OCI-LY7 (cell line): ENCODE results near the gene PTPRO. TPM values are rescaled to one million over a fixed set of nuclear protein-coding genes. Genes with fewer than 3 reads are reported as not detected.

Source experiments
- BruUV-seq: library from RNA; stranded (reverse); fragments of 400-500 nt; replicated peaks from 2 replicates; lab custom pipeline; 2021; lab: Mats Ljungman, UMichigan
- CTCF ChIA-PET: fragments of 300-600 bp; sonication (Branson Sonifier 250); formaldehyde crosslinking; loops from one replicate; lab custom pipeline; 2022; ENCODE audit warnings: antibody characterized with exemption; ENCODE audit not compliant: unreplicated experiment; lab: Charles Lee
- POLR2A ChIA-PET: fragments of 300-600 bp; sonication (Branson Sonifier 250); formaldehyde crosslinking; loops from one replicate; lab custom pipeline; 2022; ENCODE audit warnings: antibody characterized with exemption; lab: Charles Lee
- DNase-seq: peaks from one replicate; pipeline ENCODE4 v3.0.0-alpha.2; 2015; ENCODE audit warnings: low spot score
- H2AFZ ChIP-seq: fragments of 200-600 bp; sonication (generic), shearing (Covaris generic); 2 replicates; pipeline ENCODE4 v1.6.1; 2014; ENCODE audit warnings: mild to moderate bottlenecking, antibody characterized with exemption, low read length, moderate library complexity
- H3K27ac ChIP-seq: fragments of 200-600 bp; sonication (generic); 2 replicates; pipeline ENCODE4 v1.5.1; 2014; ENCODE audit warnings: mixed run types, low read depth, mild to moderate bottlenecking, moderate library complexity, low read length, inconsistent platforms; ENCODE audit not compliant: poor library complexity, severe bottlenecking
- H3K36me3 ChIP-seq: fragments of 200-600 bp; sonication (generic); 2 replicates; pipeline ENCODE4 v1.6.1; 2014; ENCODE audit warnings: mild to moderate bottlenecking, antibody characterized with exemption, low read length, moderate library complexity, mixed read lengths; ENCODE audit not compliant: insufficient read depth
- H3K4me1 ChIP-seq: fragments of 200-600 bp; sonication (generic); 2 replicates; pipeline ENCODE4 v1.5.1; 2014; ENCODE audit warnings: mild to moderate bottlenecking, low read length; ENCODE audit not compliant: insufficient read depth, poor library complexity, severe bottlenecking
- H3K4me2 ChIP-seq: fragments of 200-600 bp; sonication (generic); 2 replicates; pipeline ENCODE4 v1.6.1; 2014; ENCODE audit warnings: mild to moderate bottlenecking, low read length
- H3K4me3 ChIP-seq: fragments of 200-600 bp; sonication (generic); 2 replicates; pipeline ENCODE4 v1.5.1; 2014; ENCODE audit warnings: mild to moderate bottlenecking, low read depth, low read length; ENCODE audit not compliant: poor library complexity, severe bottlenecking
- H3K79me2 ChIP-seq: fragments of 200-600 bp; sonication (generic); 2 replicates; pipeline ENCODE4 v1.6.1; 2016; ENCODE audit warnings: low read depth, mild to moderate bottlenecking, low read length, moderate library complexity, mixed read lengths; ENCODE audit not compliant: insufficient read depth
- H3K9me2 ChIP-seq: fragments of 200-600 bp; sonication (generic); 2 replicates; pipeline ENCODE4 v1.6.1; 2016; ENCODE audit warnings: mild to moderate bottlenecking, low read length, mixed read lengths; ENCODE audit not compliant: insufficient read depth
- H3K9me3 ChIP-seq: fragments of 200-600 bp; sonication (generic); 2 replicates; pipeline ENCODE4 v1.6.1; 2014; ENCODE audit warnings: mild to moderate bottlenecking, mixed run types, low read length, mixed read lengths
- H4K20me1 ChIP-seq: fragments of 200-600 bp; sonication (generic); 2 replicates; pipeline ENCODE4 v1.6.1; 2014; ENCODE audit warnings: mild to moderate bottlenecking, antibody characterized with exemption, low read length, moderate library complexity, mixed read lengths; ENCODE audit not compliant: insufficient read depth
- EZH2phosphoT487 ChIP-seq: fragments of 200-600 bp; sonication (generic); IDR thresholded peaks from 2 replicates; pipeline ENCODE4 v1.6.1; 2018; ENCODE audit warnings: low read depth, borderline replicate concordance, mild to moderate bottlenecking, mixed run types, antibody characterized with exemption, low read length, moderate library complexity, mixed read lengths
- intact Hi-C: fragments of 100-400 bp; cut with micrococcal nuclease; formaldehyde crosslinking; loops from one replicate; pipeline ENCODE4 v1.10.0; 2022; ENCODE audit not compliant: unreplicated experiment
- total RNA-seq, 2 experiments: library from RNA; depleted of rRNA in 1 of 2; stranded (reverse); fragments of >200 nt in 1 of 2; shearing (Covaris generic) in 1 of 2; gene quantifications; 2 replicates each; pipeline ENCODE4 v1.2.3, GENCODE V29; 2014 to 2022
- TF ChIP-seq, protein P1 (sequence below): fragments of 200-600 bp; sonication (generic); conservative IDR thresholded peaks from 2 replicates; pipeline ENCODE4 v1.5.1; 2014; ENCODE audit warnings: mild to moderate bottlenecking, antibody characterized with exemption, low read length, moderate library complexity, mixed read lengths

The PTPRO gene
- total RNA-seq, 2 experiments from 2014 or later: 0.06 to 0.23 TPM

DNA sequence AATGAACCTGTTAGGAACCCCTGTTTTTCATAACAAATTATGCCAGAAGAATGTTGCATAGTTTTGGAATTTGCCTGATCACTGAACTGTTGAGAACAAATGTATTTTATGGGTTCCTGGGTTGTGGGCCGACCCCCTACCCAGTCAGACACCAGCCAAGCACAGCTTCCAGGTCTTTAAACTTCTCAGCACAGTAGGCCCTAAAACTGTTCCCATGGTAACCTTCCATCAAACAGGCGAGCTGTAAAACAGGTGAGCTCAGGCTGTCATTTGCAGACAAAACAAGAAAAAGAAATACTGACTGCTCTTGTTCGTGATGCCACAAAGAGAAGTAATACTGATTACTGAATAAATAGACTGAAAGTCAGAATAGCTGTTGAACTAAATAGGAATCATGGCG is 147.0 kb downstream of the PTPRO start:
- ChIA-PET POLR2A (interaction anchor here (0.6 to 0.9 kb wide), 6 partner anchors 11 to 581 kb away, joined by 3 to 4 read pairs (median 4); no protein-coding TSS in a partner anchor), CTCF (no interaction called here)
- no peak overlapping the region for H2AFZ ChIP-seq
- intact Hi-C loops: no loop called here
- no peaks in the 10 kb centered on the region for H3K36me3 ChIP-seq
- no peaks in the 10 kb centered on the region for H3K4me1 ChIP-seq
- no peaks in the 10 kb centered on the region for H4K20me1 ChIP-seq
- no peak overlapping the region for H3K4me3 ChIP-seq
- H3K27ac ChIP-seq: no peak overlapping the region
- H3K9me3 ChIP-seq: no peaks in the 10 kb centered on the region
- no peaks in the 10 kb centered on the region for H3K9me2 ChIP-seq
- no peak for DNase-seq
- BruUV-seq: no TSS peak
- no peak for TF ChIP-seq EZH2phosphoT487
- TF ChIP-seq, protein P1, sequence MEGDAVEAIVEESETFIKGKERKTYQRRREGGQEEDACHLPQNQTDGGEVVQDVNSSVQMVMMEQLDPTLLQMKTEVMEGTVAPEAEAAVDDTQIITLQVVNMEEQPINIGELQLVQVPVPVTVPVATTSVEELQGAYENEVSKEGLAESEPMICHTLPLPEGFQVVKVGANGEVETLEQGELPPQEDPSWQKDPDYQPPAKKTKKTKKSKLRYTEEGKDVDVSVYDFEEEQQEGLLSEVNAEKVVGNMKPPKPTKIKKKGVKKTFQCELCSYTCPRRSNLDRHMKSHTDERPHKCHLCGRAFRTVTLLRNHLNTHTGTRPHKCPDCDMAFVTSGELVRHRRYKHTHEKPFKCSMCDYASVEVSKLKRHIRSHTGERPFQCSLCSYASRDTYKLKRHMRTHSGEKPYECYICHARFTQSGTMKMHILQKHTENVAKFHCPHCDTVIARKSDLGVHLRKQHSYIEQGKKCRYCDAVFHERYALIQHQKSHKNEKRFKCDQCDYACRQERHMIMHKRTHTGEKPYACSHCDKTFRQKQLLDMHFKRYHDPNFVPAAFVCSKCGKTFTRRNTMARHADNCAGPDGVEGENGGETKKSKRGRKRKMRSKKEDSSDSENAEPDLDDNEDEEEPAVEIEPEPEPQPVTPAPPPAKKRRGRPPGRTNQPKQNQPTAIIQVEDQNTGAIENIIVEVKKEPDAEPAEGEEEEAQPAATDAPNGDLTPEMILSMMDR: no peak
- H3K79me2 ChIP-seq: no peaks in the 10 kb centered on the region
- H3K4me2 ChIP-seq: no peak overlapping the region

DNA sequence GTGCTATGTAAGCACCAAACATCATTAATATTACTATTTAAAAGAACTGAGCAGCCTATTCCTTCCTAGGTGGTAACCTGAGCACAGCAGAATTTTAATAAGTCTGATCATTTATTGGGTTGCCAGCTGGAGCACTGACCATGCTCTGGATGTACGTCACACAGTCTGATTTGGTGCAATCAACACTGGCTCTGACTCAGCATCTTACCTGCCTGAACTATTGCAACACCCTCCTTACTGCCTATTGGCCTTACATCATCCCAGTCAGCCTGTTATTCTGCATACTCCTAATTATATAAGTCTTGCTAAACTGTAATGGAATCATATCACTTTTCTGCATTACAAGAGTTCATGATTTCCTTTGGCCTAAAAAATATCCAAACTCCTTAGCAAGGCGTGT is 149.7 kb downstream of the PTPRO start:
- DNase-seq: no peak

DNA sequence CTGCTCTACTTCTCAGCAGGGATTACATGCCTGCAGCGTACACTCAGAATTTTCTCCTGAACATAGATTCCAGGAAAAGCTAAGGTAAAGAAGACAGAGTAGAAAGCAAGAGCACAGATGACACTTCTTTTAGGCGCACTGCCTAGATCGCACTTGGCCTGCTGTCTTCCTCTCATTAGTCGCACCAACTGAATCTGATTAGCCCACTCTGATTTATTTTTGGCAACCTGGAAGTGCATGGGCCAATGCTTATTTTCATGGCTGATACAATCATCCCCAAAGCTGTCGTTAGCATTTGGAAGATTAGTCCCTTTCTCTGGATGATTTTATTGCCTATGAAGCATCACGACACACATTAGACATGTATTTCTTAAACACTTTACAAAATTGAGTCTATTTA is 152.5 kb downstream of the PTPRO start:
- DNase-seq: no peak
- intact Hi-C loops: no loop called here
- no peak for TF ChIP-seq EZH2phosphoT487
- TF ChIP-seq, protein P1: no peak
- ChIA-PET POLR2A (no interaction called here), CTCF (no interaction called here)
- no peak overlapping the region for H3K27ac ChIP-seq
- no peaks in the 10 kb centered on the region for H4K20me1 ChIP-seq
- no peaks in the 10 kb centered on the region for H3K36me3 ChIP-seq
- no TSS peak for BruUV-seq
- H3K79me2 ChIP-seq: no peaks in the 10 kb centered on the region
- no peak overlapping the region for H3K4me2 ChIP-seq
- H3K9me2 ChIP-seq: no peaks in the 10 kb centered on the region
- no peak overlapping the region for H3K4me3 ChIP-seq
- H2AFZ ChIP-seq: no peak overlapping the region
- H3K4me1 ChIP-seq: no peaks in the 10 kb centered on the region
- H3K9me3 ChIP-seq: no peaks in the 10 kb centered on the region

More for the DNA sequence above, 149.7 kb downstream of the PTPRO start:
- Histone ChIP-seq H3K36me3 (no peaks in the 10 kb centered on the region), H3K4me3 (no peak overlapping the region), H3K9me3 (no peaks in the 10 kb centered on the region), H3K4me1 (no peaks in the 10 kb centered on the region), H3K27ac (no peak overlapping the region), H4K20me1 (no peaks in the 10 kb centered on the region), H3K4me2 (no peak overlapping the region), H2AFZ (no peak overlapping the region), H3K9me2 (no peaks in the 10 kb centered on the region), H3K79me2 (no peaks in the 10 kb centered on the region)
- TF ChIP-seq EZH2phosphoT487: no peak
- TF ChIP-seq, protein P1: no peak
- POLR2A ChIA-PET: no interaction called here
- no TSS peak for BruUV-seq
- CTCF ChIA-PET: no interaction called here
- intact Hi-C loops: no loop called here
